HCT116 (cell line): ENCODE data around the gene ANXA2. TPM values are rescaled to one million over a fixed set of nuclear protein-coding genes. Genes with fewer than 3 reads are reported as not detected.

ENCODE experiments used
- ATAC-seq: fragments of 200-7000 bp; cut with Tn5 transposase; 2 replicates; pipeline ENCODE4 v1.9.1; 2020; ENCODE audit warnings: mild to moderate bottlenecking, moderate library complexity
- BruUV-seq: library from RNA; stranded (reverse); fragments of 400-500 nt; replicated peaks from 2 replicates; lab custom pipeline; 2021; lab: Mats Ljungman, UMichigan
- CTCF ChIA-PET: fragments of 300-600 bp; sonication (Branson Sonifier 250); formaldehyde crosslinking; loops from one replicate; lab custom pipeline; 2021; ENCODE audit warnings: antibody characterized with exemption; lab: Charles Lee
- POLR2A ChIA-PET: fragments of 300-600, 350-600 bp; sonication (Branson Sonifier 250); formaldehyde crosslinking; loops from one replicate; lab custom pipeline; 2021; ENCODE audit warnings: antibody characterized with exemption; lab: Charles Lee
- RAD21 ChIA-PET, 2 experiments: fragments of 300-600 bp; sonication (Branson Sonifier 250); formaldehyde crosslinking; loops; one replicate each; lab custom pipeline; 2023; ENCODE audit warnings: low total read pairs in 2 of 2; ENCODE audit not compliant: uncharacterized antibody in 2 of 2, unreplicated experiment in 2 of 2, low non-redundant PET in 1 of 2; lab: Charles Lee
- DNase-seq: peaks from one replicate; pipeline ENCODE4 v3.0.0-alpha.2; 2010; ENCODE audit warnings: low read depth, low spot score
- H2AFZ ChIP-seq: fragments of 200-600 bp; shearing (Covaris generic), sonication (generic); 2 replicates; pipeline ENCODE4 v1.6.1; 2017; ENCODE audit warnings: low read depth, mixed run types, mixed read lengths, antibody characterized with exemption, low read length; ENCODE audit not compliant: poor library complexity, severe bottlenecking
- H3K27ac ChIP-seq: 2 replicates; pipeline ENCODE4 v1.5.1; 2012; ENCODE audit warnings: low read depth, low read length
- H3K27me3 ChIP-seq: fragments of 200-600 bp; sonication (generic); 2 replicates; pipeline ENCODE4 v1.6.1; 2016; ENCODE audit warnings: mixed run types, low read length, mixed read lengths; ENCODE audit not compliant: insufficient read depth
- H3K36me3 ChIP-seq, 2 experiments: fragments of 200-500 bp in 1 of 2; fragments of 200-600 bp in 1 of 2; sonication (Bioruptor generic) in 1 of 2; sonication (generic) in 1 of 2; 2 replicates each; pipeline versions ENCODE4 v1.5.1 to v1.6.1; 2014 to 2016; ENCODE audit warnings: low read length in 2 of 2, inconsistent platforms in 1 of 2, mixed read lengths in 1 of 2, mixed run types in 1 of 2; ENCODE audit not compliant: insufficient read depth in 2 of 2, control insufficient read depth in 1 of 2
- H3K4me1 ChIP-seq, 2 experiments: fragments of 200-600 bp in 1 of 2; sonication (generic) in 1 of 2; 2 replicates each; pipeline versions ENCODE4 v1.5.1 to v1.6.1; 2012 to 2017; ENCODE audit warnings: low read length in 2 of 2, inconsistent platforms in 1 of 2, mild to moderate bottlenecking in 1 of 2, mixed read lengths in 1 of 2, mixed run types in 1 of 2, moderate library complexity in 1 of 2; ENCODE audit not compliant: insufficient read depth in 2 of 2, control insufficient read depth in 1 of 2
- H3K4me2 ChIP-seq: fragments of 200-600 bp; sonication (generic); 2 replicates; pipeline ENCODE4 v1.6.1; 2017; ENCODE audit warnings: mixed run types, low read length, mixed read lengths
- H3K4me3 ChIP-seq, 2 experiments: fragments of 200-600 bp in 1 of 2; sonication (generic) in 1 of 2; replicated peaks in 1 of 2; 2 replicates each; pipeline ENCODE4 v1.5.1; 2011 to 2016; ENCODE audit warnings: low read length in 2 of 2, control low read depth in 1 of 2, low read depth in 1 of 2, mild to moderate bottlenecking in 1 of 2, mixed read lengths in 1 of 2, mixed run types in 1 of 2
- H3K79me2 ChIP-seq: fragments of 200-600 bp; sonication (generic); 2 replicates; pipeline ENCODE4 v1.6.1; 2017; ENCODE audit warnings: mild to moderate bottlenecking, mixed run types, low read length, moderate library complexity, mixed read lengths; ENCODE audit not compliant: insufficient read depth
- H3K9ac ChIP-seq: fragments of 200-600 bp; sonication (generic); 2 replicates; pipeline ENCODE4 v1.6.1; 2016; ENCODE audit warnings: low read length, mixed read lengths
- H3K9me2 ChIP-seq: fragments of 200-600 bp; sonication (generic), shearing (Covaris generic); 2 replicates; pipeline ENCODE4 v1.6.1; 2017; ENCODE audit warnings: mixed run types, mild to moderate bottlenecking, moderate library complexity; ENCODE audit not compliant: insufficient read depth
- H3K9me3 ChIP-seq, 2 experiments: fragments of 200-500 bp in 1 of 2; fragments of 200-600 bp in 1 of 2; sonication (Bioruptor generic) in 1 of 2; sonication (generic) in 1 of 2; 2 replicates each; pipeline ENCODE4 v1.6.1; 2014 to 2017; ENCODE audit warnings: low read length in 2 of 2, mixed read lengths in 2 of 2, inconsistent platforms in 1 of 2, low read depth in 1 of 2, mild to moderate bottlenecking in 1 of 2, mixed run types in 1 of 2, moderate library complexity in 1 of 2; ENCODE audit not compliant: control insufficient read depth in 1 of 2, insufficient read depth in 1 of 2
- H4K20me1 ChIP-seq: fragments of 200-600 bp; sonication (generic), shearing (Covaris generic); 2 replicates; pipeline ENCODE4 v1.6.1; 2017; ENCODE audit warnings: mixed run types, mild to moderate bottlenecking, moderate library complexity; ENCODE audit not compliant: insufficient read depth
- EGR1 ChIP-seq: IDR thresholded peaks from 2 replicates; pipeline ENCODE4 v1.6.1; 2012; ENCODE audit warnings: low read depth
- EZH2 ChIP-seq: fragments of 200-600 bp; sonication (generic); IDR thresholded peaks from 2 replicates; pipeline ENCODE4 v1.6.1; 2017; ENCODE audit warnings: antibody characterized with exemption, mixed run types
- POLR2AphosphoS5 ChIP-seq: IDR thresholded peaks from 2 replicates; pipeline ENCODE4 v1.6.1; 2011; ENCODE audit warnings: mild to moderate bottlenecking, low read depth, low read length, moderate library complexity
- RAD21 ChIP-seq: IDR thresholded peaks from 2 replicates; pipeline ENCODE4 v1.6.1; 2012; ENCODE audit warnings: low read depth, mild to moderate bottlenecking
- TCF7L2 ChIP-seq: IDR thresholded peaks from 2 replicates; pipeline ENCODE4 v1.7.0; 2011; ENCODE audit warnings: borderline replicate concordance, inconsistent platforms; ENCODE audit not compliant: insufficient read depth, insufficient read length; ENCODE audit errors: extremely low read depth
- ZBTB33 ChIP-seq: IDR thresholded peaks from 2 replicates; pipeline ENCODE4 v1.6.1; 2011; ENCODE audit warnings: mild to moderate bottlenecking, low read length, moderate library complexity; ENCODE audit not compliant: insufficient replicate concordance; ENCODE audit errors: extremely low read depth
- intact Hi-C: fragments of 100-400 bp; cut with micrococcal nuclease; formaldehyde crosslinking; loops from 2 replicates; pipeline ENCODE4 v1.10.0; 2022
- total RNA-seq: library from RNA; stranded (reverse); gene quantifications from one replicate; pipeline ENCODE4 v1.2.1, GENCODE V29; 2021; ENCODE audit not compliant: unreplicated experiment

ANXA2 gene
- total RNA-seq, 1 experiment from 2014 or later, result 1,298 TPM

GRCh38 chr15:60389261-60390077 lies 8.3 kb downstream of the ANXA2 start:
- H3K4me3 ChIP-seq, result no peak overlapping the region
- peak overlapping the region; percentile 92 for H3K4me2 ChIP-seq
- H3K9me3 ChIP-seq, result no peaks in the 10 kb centered on the region
- BruUV-seq, result no TSS peak
- no peak overlapping the region for H2AFZ ChIP-seq
- DNase-seq (no peak), ATAC-seq (no peak)
- H3K27me3 ChIP-seq, result no peaks in the 10 kb centered on the region
- POLR2A ChIA-PET, result interaction anchor here (0.8 kb wide), 1 partner anchor 15 kb away, joined by 4 read pairs; no protein-coding TSS in a partner anchor
- H3K36me3 ChIP-seq, result peaks cover 5 to 58% of the 10 kb centered on the region in 2 experiments; a peak in 3 of 4 replicates
- TF ChIP-seq TCF7L2 (no peak), EZH2 (no peak), RAD21 (no peak), ZBTB33 (no peak), EGR1 (no peak), POLR2AphosphoS5 (peak; percentile 11; the same call in 1 of the 2 replicates)
- CTCF ChIA-PET, result no interaction called here
- H3K79me2 ChIP-seq, result peaks cover 92% of the 10 kb centered on the region
- H3K27ac ChIP-seq, result no peak overlapping the region
- RAD21 ChIA-PET, result no interaction called here
- H3K9ac ChIP-seq, result peak overlapping the region; percentile 22; the same call in 1 of the 2 replicates
- peaks cover 62 to 94% of the 10 kb centered on the region in 2 experiments for H3K4me1 ChIP-seq
- intact Hi-C loops, result no loop called here
- peaks cover 35% of the 10 kb centered on the region; the same call in 1 of the 2 replicates for H4K20me1 ChIP-seq
- no peaks in the 10 kb centered on the region for H3K9me2 ChIP-seq
